Activated T-cell treated with anti-CD3 and anti-CD28 coated beads, Interleukin-2, amount 50 U/mL, for 4 hours (primary cell): Measurements from ENCODE around the gene PTPRM. TPM values are rescaled to one million over a fixed set of nuclear protein-coding genes. Genes with fewer than 3 reads are reported as not detected.

ENCODE experiments used
- ATAC-seq, 2 donors: fragments of 200-7000 bp; cut with Tn5 transposase; one replicate each; pipeline ENCODE4 v1.10.0; 2021
- DNase-seq: peaks from one replicate; pipeline ENCODE4 v3.0.0-alpha.2; 2020
- H3K27me3 Mint-ChIP-seq: one replicate; pipeline ENCODE4 v1.8.0; 2021; ENCODE audit warnings: low read depth, mixed read lengths
- H3K36me3 Mint-ChIP-seq: one replicate; pipeline ENCODE4 v1.8.0; 2022; ENCODE audit warnings: mixed read lengths; ENCODE audit not compliant: insufficient read depth
- H3K4me1 Mint-ChIP-seq: one replicate; pipeline ENCODE4 v1.8.0; 2021; ENCODE audit warnings: low read depth, mixed read lengths
- H3K4me3 Mint-ChIP-seq: one replicate; pipeline ENCODE4 v1.8.0; 2021; ENCODE audit warnings: mild to moderate bottlenecking, moderate library complexity, mixed read lengths
- H3K9me3 Mint-ChIP-seq: one replicate; pipeline ENCODE4 v1.8.0; 2021; ENCODE audit warnings: mixed read lengths
- total RNA-seq, 3 donors: library from RNA; stranded (reverse); gene quantifications; one replicate each; pipeline ENCODE4 v1.2.1, GENCODE V29; 2021

PTPRM gene
- total RNA-seq, 3 donors from 2014 or later, result 1.5 to 3.5 (median 2.3) TPM

DNA sequence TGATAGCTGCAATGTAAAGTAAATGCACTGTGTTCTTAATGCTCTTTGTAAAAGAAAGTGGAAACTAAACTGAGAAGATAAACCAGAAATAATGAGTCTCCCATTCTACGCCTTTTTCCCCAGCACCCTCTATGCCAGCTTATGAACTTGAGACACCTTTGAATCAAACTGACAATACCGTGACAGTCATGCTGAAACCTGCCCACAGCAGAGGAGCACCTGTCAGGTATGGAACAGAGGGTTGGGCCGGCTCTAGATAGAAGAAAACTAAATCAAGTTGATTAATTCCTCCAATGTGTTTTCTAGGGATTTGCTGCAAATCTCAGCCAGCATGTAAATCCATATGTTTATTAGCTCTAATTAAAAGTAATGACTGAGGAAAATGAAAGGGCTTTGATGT, 521.5 kb downstream of the PTPRM start:
- H3K9me3 Mint-ChIP-seq, result no peaks in the 10 kb centered on the region
- no peak for DNase-seq
- H3K4me1 Mint-ChIP-seq, result no peaks in the 10 kb centered on the region
- no peak overlapping the region for H3K4me3 Mint-ChIP-seq
- no peak for ATAC-seq
- H3K36me3 Mint-ChIP-seq, result peaks cover 2% of the 10 kb centered on the region
- H3K27me3 Mint-ChIP-seq, result no peaks in the 10 kb centered on the region

- H3K4me3 Mint-ChIP-seq, result no peak overlapping the region
- H3K4me1 Mint-ChIP-seq, result no peaks in the 10 kb centered on the region
- H3K36me3 Mint-ChIP-seq, result peaks cover 2% of the 10 kb centered on the region
- no peak for DNase-seq
- H3K9me3 Mint-ChIP-seq, result peaks cover 4% of the 10 kb centered on the region
- no peaks in the 10 kb centered on the region for H3K27me3 Mint-ChIP-seq
- ATAC-seq, result no peak
These were observed 523.9 kb downstream of the PTPRM start for GRCh38 chr18:8091035-8091434.

DNA sequence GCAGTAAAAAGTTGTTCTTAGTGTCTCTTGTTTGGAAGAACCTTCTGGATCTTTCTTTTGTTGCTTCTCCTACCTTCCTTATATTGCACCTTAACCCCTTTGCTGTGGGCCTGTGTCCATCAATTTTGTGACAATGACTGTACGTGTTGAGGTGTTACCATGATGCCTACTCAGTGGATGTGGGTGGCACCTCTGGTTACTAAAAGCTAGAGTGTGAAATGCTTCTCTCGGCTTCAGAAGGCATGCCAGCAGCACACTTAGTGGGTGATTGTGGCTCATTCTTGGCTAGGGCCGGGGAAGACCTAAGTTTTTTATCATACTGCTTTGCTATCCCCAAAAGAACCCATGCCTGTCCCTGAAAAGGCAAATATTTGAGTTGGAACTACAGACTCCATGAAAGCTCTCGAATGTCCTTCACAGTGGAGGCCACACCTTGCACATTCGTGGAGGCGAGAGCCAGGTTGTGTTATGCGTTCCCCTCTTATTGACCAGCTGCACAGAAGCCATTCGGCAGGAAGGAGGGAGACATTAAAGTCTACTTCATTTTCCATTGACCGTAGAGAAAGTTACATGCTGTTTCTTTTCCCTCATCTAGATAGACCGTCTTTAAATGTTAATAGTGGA, 528.9 kb downstream of the PTPRM start:
- ATAC-seq, result no peak
- H3K9me3 Mint-ChIP-seq, result peaks cover 4% of the 10 kb centered on the region

GRCh38 chr18:8097399-8097798, 530.3 kb downstream of the PTPRM start:
- Mint-ChIP-seq H3K9me3 (peaks cover 4% of the 10 kb centered on the region), H3K4me3 (no peak overlapping the region), H3K4me1 (no peaks in the 10 kb centered on the region), H3K27me3 (no peaks in the 10 kb centered on the region), H3K36me3 (no peaks in the 10 kb centered on the region)
- ATAC-seq, result no peak
- DNase-seq, result no peak

More for the DNA sequence above, 528.9 kb downstream of the PTPRM start:
- Mint-ChIP-seq H3K27me3 (no peaks in the 10 kb centered on the region), H3K36me3 (no peaks in the 10 kb centered on the region), H3K4me3 (no peak overlapping the region), H3K4me1 (no peaks in the 10 kb centered on the region)
- DNase-seq, result no peak

DNA sequence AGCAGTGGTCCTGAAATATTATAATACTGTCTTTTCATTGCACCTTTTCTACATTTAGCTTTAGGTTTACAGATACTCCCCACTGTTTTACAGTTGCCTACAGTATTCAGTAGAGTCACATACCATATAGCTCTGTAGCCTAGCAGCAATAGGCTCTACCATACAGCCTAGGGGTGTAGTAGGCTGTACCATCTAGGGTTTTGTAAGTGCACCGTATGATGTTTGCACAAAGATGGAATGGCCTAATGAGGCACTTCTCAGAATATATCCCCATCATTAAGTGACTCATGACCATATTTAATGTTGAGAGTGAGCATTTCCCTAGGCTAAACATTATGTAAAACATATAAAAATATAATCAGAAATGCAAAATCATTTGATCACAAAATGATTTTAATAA, 530.8 kb downstream of the PTPRM start:
- H3K27me3 Mint-ChIP-seq, result no peaks in the 10 kb centered on the region
- no peaks in the 10 kb centered on the region for H3K4me1 Mint-ChIP-seq
- no peak for ATAC-seq
- H3K9me3 Mint-ChIP-seq, result peaks cover 4% of the 10 kb centered on the region
- H3K4me3 Mint-ChIP-seq, result no peak overlapping the region
- no peak for DNase-seq
- no peaks in the 10 kb centered on the region for H3K36me3 Mint-ChIP-seq

DNA sequence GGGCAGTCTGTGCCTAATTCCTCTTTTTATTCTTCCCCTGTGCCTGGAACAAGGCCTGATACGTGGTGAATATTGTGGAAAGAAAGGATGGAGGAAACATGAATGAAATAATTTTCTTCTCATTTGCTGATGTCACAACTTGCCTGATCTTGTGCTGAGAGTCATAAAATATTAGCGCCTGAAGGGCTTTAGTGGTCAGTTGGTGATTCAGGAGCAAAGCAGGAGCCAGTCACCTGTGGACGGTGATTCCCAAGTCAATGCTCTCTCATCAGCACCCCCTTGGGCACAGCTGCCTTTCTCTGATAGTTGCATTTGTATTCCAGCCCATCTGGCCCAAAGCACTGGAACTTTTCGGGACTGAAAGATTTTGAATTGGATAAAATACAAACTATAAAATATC, 539.5 kb downstream of the PTPRM start:
- Mint-ChIP-seq H3K4me3 (no peak overlapping the region), H3K4me1 (no peaks in the 10 kb centered on the region), H3K27me3 (no peaks in the 10 kb centered on the region), H3K36me3 (no peaks in the 10 kb centered on the region), H3K9me3 (peaks cover 4% of the 10 kb centered on the region)
- DNase-seq (no peak), ATAC-seq (no peak)

GRCh38 chr18:8107426-8107825, 540.3 kb downstream of the PTPRM start:
- DNase-seq (no peak), ATAC-seq (no peak)
- Mint-ChIP-seq H3K4me1 (no peaks in the 10 kb centered on the region), H3K4me3 (no peak overlapping the region), H3K9me3 (peaks cover 4% of the 10 kb centered on the region), H3K36me3 (no peaks in the 10 kb centered on the region), H3K27me3 (no peaks in the 10 kb centered on the region)

GRCh38 chr18:8114480-8114879, 547.4 kb downstream of the PTPRM start:
- Mint-ChIP-seq H3K9me3 (peaks cover 4% of the 10 kb centered on the region), H3K27me3 (no peaks in the 10 kb centered on the region), H3K36me3 (no peaks in the 10 kb centered on the region), H3K4me1 (no peaks in the 10 kb centered on the region), H3K4me3 (no peak overlapping the region)
- DNase-seq (no peak), ATAC-seq (no peak)

- no peaks in the 10 kb centered on the region for H3K4me1 Mint-ChIP-seq
These were observed 549.4 kb downstream of the PTPRM start for GRCh38 chr18:8116341-8117005.

GRCh38 chr18:8117006-8117371, 549.9 kb downstream of the PTPRM start:
- H3K36me3 Mint-ChIP-seq, result no peaks in the 10 kb centered on the region
- H3K9me3 Mint-ChIP-seq, result no peaks in the 10 kb centered on the region
- no peaks in the 10 kb centered on the region for H3K4me1 Mint-ChIP-seq
- DNase-seq, result no peak
- H3K27me3 Mint-ChIP-seq, result no peaks in the 10 kb centered on the region
- ATAC-seq, result no peak
- H3K4me3 Mint-ChIP-seq, result no peak overlapping the region

More at GRCh38 chr18:8116341-8117005, 549.4 kb downstream of the PTPRM start:
- Mint-ChIP-seq H3K9me3 (no peaks in the 10 kb centered on the region), H3K36me3 (no peaks in the 10 kb centered on the region), H3K4me3 (no peak overlapping the region), H3K27me3 (no peaks in the 10 kb centered on the region)
- ATAC-seq, result no peak
- no peak for DNase-seq

- no peaks in the 10 kb centered on the region for H3K4me1 Mint-ChIP-seq
- H3K4me3 Mint-ChIP-seq, result no peak overlapping the region
- DNase-seq (no peak), ATAC-seq (no peak)
- H3K36me3 Mint-ChIP-seq, result no peaks in the 10 kb centered on the region
- no peaks in the 10 kb centered on the region for H3K27me3 Mint-ChIP-seq
- H3K9me3 Mint-ChIP-seq, result no peaks in the 10 kb centered on the region
These were observed 554.0 kb downstream of the PTPRM start for GRCh38 chr18:8121101-8121500.

GRCh38 chr18:8121942-8122480, 554.9 kb downstream of the PTPRM start:
- no peak for DNase-seq
- Mint-ChIP-seq H3K4me3 (no peak overlapping the region), H3K9me3 (no peaks in the 10 kb centered on the region), H3K27me3 (no peaks in the 10 kb centered on the region), H3K36me3 (peaks cover 2% of the 10 kb centered on the region), H3K4me1 (no peaks in the 10 kb centered on the region)
- no peak for ATAC-seq

GRCh38 chr18:8124232-8125146, 557.4 kb downstream of the PTPRM start:
- H3K4me3 Mint-ChIP-seq, result no peak overlapping the region
- H3K27me3 Mint-ChIP-seq, result no peaks in the 10 kb centered on the region
- DNase-seq (no peak), ATAC-seq (no peak)
- H3K4me1 Mint-ChIP-seq, result no peaks in the 10 kb centered on the region
- H3K36me3 Mint-ChIP-seq, result peaks cover 2% of the 10 kb centered on the region
- no peaks in the 10 kb centered on the region for H3K9me3 Mint-ChIP-seq

GRCh38 chr18:8130096-8130495, 563.0 kb downstream of the PTPRM start:
- DNase-seq, result no peak
- H3K4me1 Mint-ChIP-seq, result no peaks in the 10 kb centered on the region
- H3K36me3 Mint-ChIP-seq, result peaks cover 2% of the 10 kb centered on the region
- no peak overlapping the region for H3K4me3 Mint-ChIP-seq
- no peaks in the 10 kb centered on the region for H3K27me3 Mint-ChIP-seq
- ATAC-seq, result no peak
- peaks cover 7% of the 10 kb centered on the region for H3K9me3 Mint-ChIP-seq
